GM20000 (cell line): ENCODE results near the gene PCDHGB5.

Source experiments
- DNase-seq: peaks from one replicate; pipeline ENCODE4 v3.0.0; 2012; ENCODE audit warnings: low spot score
- TF ChIP-seq, protein P1 (sequence below): IDR thresholded peaks from 2 replicates; pipeline ENCODE4 v1.5.1; 2012; ENCODE audit warnings: mild to moderate bottlenecking, control low read depth; ENCODE audit errors: extremely low read depth, missing control alignments

PCDHGB5 gene

DNA sequence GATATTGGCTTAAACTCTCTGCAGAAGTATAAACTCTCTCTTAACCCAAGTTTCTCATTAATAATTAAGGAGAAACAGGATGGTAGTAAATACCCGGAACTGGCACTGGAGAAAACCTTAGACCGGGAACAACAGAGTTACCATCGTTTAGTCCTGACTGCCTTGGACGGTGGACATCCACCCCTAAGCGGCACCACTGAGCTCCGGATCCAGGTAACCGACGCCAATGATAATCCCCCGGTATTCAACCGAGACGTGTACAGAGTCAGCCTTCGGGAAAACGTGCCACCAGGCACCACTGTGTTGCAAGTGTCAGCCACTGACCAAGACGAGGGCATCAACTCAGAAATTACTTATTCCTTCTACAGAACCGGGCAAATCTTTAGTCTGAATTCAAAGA is 861 bp downstream of the PCDHGB5 start:
- DNase-seq = no peak
- TF ChIP-seq, protein P1, sequence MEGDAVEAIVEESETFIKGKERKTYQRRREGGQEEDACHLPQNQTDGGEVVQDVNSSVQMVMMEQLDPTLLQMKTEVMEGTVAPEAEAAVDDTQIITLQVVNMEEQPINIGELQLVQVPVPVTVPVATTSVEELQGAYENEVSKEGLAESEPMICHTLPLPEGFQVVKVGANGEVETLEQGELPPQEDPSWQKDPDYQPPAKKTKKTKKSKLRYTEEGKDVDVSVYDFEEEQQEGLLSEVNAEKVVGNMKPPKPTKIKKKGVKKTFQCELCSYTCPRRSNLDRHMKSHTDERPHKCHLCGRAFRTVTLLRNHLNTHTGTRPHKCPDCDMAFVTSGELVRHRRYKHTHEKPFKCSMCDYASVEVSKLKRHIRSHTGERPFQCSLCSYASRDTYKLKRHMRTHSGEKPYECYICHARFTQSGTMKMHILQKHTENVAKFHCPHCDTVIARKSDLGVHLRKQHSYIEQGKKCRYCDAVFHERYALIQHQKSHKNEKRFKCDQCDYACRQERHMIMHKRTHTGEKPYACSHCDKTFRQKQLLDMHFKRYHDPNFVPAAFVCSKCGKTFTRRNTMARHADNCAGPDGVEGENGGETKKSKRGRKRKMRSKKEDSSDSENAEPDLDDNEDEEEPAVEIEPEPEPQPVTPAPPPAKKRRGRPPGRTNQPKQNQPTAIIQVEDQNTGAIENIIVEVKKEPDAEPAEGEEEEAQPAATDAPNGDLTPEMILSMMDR = no peak

DNA sequence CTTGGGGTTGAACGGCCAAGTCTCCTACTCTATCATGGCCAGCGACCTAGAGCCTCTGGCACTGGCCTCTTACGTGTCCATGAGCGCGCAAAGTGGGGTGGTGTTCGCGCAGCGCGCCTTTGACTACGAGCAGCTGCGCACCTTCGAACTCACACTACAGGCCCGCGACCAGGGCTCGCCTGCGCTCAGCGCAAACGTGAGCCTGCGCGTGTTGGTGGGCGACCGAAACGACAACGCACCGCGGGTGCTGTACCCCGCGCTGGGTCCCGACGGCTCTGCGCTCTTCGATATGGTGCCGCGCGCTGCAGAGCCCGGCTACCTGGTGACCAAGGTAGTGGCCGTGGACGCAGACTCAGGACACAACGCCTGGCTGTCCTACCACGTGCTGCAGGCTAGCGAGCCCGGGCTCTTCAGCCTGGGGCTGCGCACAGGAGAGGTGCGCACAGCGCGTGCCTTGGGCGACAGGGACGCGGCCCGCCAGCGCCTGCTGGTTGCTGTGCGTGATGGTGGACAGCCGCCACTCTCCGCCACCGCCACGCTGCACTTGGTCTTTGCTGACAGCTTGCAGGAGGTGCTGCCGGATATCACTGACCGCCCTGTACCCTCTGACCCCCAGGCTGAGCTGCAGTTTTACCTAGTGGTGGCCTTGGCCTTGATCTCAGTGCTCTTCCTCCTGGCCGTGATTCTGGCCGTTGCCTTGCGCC is 2.0 kb downstream of the PCDHGB5 start:
- no peak for DNase-seq
- TF ChIP-seq, protein P1 = no peak

DNA sequence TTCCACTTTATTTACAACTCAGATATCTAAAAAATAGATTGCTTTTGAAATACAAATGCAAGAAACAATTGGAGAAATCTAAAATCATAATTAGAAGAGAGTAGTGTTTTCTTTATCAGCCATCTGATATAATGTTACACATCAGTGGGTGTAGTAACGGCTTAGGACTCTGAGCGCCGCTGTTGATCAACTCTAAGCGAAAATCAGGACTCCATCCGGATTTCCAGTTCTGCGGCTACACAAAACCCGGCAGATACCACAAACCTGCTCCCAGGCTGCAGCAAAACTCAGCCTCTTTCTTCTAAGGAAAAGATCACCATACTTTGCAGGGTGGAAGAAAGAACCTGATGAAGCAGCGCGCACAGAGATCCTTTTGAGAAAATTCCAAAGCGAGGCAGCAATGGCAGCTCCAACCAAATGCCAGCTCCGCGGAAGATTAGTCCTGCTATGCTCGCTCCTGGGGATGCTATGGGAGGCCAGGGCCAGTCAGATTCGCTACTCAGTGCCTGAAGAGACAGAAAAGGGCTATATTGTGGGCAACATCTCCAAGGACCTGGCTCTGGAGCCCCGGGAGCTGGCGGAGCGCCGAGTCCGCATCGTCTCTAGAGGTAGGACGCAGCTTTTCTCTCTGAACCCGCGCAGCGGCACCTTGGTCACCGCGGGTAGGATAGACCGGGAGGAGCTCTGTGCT is 5.0 kb downstream of the PCDHGB5 start, which contains the start of gene PCDHGA9:
TSS of gene PCDHGA9 (plus strand) at position 226 of the 691 bp plus-strand sequence. CDS start at position 401, 175 bp downstream.
- DNase-seq = no peak
- TF ChIP-seq, protein P1 = no peak

DNA sequence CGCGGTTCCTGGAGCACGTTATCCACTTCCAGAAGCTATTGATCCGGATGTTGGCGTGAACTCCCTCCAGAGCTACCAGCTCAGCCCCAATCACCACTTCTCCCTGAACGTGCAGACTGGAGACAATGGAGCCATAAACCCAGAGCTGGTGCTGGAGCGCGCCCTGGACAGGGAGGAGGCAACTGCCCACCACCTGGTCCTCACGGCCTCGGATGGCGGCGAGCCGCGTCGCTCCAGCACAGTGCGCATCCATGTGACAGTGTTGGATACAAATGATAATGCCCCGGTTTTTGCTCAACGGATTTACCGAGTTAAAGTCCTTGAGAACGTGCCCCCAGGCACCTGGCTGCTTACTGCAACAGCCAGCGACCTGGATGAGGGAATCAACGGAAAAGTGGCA is 5.6 kb downstream of the PCDHGB5 start:
- TF ChIP-seq, protein P1 = no peak
- no peak for DNase-seq

DNA sequence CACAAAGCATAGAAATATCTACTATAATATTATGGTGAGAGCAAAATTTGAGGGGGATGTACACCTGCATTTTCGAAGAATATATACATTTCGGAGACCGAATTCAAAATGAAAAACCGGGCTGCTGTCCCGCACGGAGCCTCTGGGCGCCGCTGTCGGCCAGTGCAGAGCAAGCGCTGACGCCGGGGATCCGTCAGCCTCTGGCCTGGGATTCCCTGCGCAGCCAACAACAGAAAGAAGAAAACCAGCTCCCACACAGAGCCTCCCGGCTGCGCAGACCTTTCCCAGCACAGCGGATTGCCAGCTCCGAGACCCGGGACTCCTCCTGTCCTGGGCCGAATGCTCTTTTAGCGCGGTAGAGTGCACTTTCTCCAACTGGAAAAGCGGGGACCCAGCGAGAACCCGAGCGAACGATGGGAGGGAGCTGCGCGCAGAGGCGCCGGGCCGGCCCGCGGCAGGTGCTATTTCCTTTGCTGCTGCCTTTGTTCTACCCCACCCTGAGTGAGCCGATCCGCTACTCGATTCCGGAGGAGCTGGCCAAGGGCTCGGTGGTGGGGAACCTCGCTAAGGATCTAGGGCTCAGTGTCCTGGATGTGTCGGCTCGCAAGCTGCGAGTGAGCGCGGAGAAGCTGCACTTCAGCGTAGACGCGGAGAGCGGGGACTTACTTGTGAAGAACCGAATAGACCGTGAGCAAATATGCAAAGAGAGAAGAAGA is 10.2 kb downstream of the PCDHGB5 start, which contains the start of gene PCDHGB6:
TSS of gene PCDHGB6 (plus strand) at position 232 of the 716 bp plus-strand sequence. CDS start at position 414, 182 bp downstream.
- TF ChIP-seq, protein P1 = peak; percentile 64
- peak; percentile 66 for DNase-seq

DNA sequence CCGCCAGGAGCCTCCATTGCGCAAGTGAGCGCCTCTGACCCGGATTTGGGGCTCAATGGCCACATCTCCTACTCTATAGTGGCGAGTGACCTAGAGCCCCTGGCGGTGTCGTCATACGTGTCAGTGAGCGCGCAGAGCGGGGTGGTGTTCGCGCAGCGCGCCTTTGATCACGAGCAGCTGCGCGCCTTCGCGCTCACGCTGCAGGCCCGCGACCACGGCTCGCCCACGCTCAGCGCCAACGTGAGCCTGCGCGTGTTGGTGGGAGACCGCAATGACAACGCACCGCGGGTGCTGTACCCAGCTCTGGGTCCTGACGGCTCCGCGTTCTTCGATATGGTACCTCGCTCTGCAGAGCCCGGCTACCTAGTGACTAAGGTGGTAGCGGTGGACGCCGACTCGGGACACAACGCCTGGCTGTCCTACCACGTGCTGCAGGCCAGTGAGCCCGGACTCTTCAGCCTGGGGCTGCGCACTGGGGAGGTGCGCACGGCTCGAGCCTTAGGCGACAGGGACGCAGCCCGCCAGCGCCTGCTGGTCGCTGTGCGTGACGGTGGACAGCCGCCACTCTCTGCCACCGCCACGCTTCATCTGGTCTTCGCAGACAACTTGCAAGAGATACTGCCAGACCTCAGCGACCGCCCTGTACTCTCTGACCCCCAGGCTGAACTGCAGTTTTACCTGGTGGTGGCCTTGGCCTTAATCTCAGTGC is 12.0 kb downstream of the PCDHGB5 start:
- no peak for DNase-seq
- TF ChIP-seq, protein P1 = no peak

DNA sequence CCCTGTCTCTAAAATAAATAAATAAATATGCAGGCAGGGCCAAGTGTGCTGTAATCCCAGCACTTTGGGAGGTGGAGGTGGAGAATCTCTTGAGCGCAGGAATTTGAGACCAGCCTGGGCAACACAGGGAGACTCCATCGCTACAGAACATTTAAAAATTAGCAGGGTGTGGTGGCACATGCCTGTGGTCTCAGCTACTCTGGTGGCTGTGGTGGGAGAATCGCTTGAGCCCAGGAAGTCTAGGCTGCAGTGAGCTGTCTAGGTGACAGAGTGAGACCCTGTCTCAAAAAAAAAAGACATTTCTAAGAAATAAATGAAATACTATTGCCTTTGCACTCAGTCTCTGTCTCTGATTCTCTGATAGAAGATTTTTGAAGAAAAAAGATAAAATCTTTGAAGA is 13.8 kb downstream of the PCDHGB5 start:
- TF ChIP-seq, protein P1 = no peak
- no peak for DNase-seq
